Activated CD8-positive, alpha-beta memory T cell treated with anti-CD3 and anti-CD28 coated beads for 24 hours (primary cell): ENCODE measurements around the gene TRIM56.
"Not testable (repeated sequence)": the region's sequence is repeated elsewhere in the genome, so short reads cannot be mapped to it uniquely, and the experiment has no call there.

Source experiments
- DNase-seq: peaks from one replicate; pipeline ENCODE4 v3.0.0-alpha.2; 2020

The TRIM56 gene

DNA sequence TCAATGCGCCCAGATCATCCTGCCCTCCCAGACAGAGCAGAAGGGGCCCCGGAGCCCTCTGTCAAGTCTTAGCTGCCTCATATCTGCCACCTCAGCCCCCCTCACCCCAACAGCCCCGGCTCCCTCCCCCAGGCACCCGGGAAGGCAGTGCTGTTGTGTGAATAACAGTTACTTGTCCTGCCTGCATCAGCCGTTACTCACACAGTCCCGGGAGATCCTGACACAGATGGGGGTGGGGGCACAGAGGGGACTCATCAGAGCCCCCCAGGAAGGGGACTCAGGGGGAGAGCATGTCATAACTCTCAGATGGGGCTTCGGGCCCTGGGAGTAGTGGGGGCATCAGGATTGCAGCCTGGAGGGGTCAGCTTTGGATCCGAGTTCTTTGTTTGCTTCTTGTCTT, 29.2 kb downstream of the TRIM56 start:
- DNase-seq, result no peak

DNA sequence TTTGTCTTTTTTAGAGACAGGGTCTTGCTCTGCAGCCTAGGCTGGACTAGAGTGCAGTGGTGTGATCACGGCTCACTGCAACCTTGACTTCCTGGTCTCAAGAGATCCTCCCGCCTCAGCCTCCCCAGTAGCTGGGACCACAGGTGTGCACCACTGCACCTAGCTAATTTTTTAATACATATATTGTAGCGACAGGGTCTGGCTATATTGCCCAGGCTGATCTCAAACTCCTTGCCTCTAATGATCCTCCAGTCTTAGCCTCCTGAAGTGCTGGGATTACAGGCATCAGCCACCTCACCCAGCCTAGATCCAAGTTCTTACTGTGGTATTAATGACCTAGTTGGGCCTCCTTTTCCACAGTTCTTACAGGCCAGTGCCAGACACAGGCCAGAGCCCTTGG, 29.9 kb downstream of the TRIM56 start:
- DNase-seq, result no peak

DNA sequence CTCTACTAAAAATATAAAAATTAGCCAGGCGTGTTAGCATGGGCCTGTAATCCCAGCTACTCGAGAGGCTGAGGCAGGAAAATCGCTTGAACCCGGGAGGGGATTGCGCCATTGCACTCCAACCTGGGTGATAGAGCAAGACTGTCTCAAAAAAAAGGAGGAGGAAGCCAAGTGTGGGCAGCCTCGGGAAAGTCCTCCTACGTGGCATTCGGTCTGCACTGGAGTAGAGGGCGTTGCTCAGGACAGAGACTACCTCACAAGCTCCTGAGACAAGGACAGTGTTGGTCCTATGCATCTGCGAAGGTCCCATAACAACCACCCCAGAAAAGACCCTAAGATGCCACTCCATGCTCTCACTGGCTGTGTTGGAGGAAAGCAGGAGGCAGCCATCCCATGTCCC, 31.6 kb downstream of the TRIM56 start:
- DNase-seq, result no peak

DNA sequence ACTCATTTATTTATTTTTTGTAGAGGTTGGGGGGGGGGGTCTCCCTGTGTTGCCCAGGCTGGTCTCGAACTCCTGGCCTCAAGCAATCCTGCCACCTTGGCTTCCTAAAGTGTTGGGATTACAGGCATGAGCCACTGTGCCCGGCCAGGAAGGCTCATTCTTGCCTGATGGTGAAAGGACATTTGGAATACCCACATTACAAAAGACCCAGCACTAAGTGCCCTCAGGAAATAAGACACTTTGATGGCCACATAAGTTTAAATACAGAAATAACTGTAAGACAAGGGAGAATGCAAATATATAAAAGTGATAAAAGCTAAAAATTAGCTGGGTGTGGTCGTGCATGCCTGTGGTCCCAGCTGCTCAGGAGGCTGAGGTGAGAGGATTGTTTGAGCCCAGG, 33.6 kb downstream of the TRIM56 start:
- no peak for DNase-seq

DNA sequence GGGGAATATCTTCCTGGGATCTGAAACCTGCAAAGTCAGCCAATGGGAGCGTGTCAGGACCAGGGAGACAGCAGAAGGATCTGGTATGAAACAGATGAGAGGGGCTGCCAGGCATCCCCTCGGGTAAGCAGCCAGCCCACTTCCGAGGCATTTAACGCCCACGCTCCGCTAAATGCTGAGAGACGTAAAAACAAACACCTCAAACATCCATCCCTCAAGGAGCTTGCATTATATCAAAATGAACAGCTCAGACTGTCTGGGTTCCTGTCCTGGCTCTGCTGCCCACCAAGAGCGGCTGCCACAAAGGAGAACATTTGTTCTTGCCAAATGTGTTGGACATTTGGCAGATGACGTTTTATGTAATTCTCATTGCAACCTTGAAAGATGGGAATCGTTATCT, 34.6 kb downstream of the TRIM56 start:
- no peak for DNase-seq

DNA sequence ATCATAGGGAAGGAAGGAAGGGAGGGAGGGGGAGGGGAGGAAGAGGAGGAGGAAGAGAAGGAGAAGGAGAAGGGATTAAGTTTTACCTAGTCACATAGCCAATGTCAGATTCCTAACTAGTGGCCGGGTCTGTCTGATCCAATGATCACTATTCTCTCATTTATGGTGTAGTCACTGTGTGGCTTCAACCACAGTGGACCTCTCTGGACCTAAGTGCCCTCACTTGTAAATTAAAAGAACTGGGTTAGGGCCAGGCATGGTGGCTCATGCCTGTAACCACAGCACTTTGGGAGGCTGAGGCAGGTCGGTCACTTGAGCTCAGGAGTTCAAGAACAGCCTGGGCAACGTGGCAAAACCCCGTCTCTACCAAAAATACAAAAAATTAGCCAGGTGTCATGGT, 35.0 kb downstream of the TRIM56 start:
- no peak for DNase-seq

DNA sequence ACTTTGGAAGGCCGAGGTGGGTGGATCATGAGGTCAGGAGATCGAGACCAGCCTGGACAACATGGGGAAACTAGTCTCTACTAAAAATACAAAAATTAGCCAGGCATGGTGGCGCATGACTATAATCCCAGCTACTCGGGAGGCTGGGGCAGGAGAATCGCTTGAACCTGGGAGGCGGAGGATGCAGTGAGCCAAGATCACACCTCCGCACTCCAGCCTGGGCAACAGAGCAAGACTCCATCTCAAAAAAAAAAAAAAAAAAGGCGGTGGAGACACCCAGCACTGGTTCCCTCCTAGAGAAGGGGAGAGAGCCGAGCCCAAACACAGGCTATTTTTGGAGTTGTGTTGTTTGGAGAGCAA, 36.3 kb downstream of the TRIM56 start:
- DNase-seq, result not testable (repeated sequence)

DNA sequence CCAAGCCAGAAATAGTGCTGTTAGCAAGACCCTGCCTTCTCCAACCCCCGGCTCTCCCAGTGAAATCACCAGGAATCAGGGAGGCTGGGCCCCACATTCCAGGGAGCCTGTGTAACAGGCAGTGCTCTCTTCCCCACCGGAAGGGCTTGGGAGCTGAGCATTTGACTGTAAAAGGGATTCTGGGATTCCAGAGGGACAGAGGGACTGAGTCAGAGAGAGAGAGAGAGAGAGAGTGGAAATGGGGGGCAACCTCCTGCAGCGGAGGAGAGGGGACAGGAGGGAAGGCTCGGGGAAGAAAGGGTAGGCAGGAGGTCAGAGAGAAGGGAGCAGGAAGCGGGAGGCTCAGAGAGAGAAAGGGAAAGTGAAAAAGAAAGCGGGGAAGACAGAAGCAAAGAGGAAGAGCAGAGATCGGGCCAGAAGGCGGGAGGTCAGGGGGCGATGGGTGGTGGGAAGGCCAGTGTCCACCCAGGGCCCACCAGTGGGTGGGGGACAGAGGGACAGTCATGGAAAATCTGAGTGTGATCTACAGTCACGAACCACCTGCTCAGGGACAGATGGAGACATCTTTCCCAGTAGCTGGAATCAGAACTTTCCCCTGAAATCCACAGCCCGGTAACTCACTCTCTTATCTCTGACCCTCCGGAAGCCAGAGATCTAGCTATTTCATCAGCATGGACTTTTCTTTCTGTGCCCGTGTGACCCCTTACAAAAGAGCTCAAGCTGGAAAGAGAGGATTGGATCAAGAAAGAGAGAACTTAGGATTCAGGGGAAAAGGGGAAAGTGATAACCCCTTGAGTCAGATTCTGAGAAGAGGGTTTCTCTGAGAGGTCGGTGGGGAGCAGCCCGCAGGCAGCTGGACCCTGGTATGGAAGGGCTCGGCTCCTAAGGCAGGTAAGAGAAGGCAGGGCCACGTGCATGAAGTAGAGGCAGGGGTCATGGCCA, 37.0 kb downstream of the TRIM56 start:
- no peak for DNase-seq

DNA sequence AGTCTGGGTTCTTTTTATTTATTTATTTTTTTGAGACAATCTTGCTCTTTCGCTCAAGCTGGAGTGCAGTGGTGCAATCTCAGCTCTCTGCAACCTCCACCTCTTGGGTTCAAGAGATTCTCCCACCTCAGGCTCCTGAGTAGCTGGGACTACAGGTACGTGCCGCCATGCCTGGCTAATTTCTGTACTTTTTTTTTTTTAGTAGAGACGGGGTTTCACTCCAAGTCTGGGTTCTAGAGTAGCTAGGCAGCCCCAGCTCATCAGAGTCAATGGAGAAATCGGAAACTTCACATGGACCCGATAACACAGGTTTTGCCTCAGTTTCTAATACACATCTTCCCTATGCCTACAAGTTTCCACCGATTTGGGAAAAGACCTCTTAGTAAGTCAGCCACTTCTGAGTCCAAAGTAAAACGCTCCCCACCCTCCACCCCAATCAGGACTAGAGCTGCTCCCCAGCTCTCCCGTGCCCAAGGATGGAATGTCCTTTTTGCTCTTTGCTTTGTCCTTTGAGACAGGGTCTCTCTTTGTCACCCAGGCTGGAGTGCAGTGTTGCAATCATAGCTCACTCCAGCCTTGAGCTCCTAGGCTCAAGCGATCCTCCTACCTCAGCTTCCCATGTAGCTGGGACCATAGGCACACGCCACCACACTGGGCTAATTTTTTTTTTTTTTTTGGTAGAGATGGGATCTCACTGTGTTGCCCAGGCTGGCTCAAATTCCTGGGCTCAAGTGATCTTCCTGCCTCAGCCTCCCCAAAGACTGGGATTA, 37.8 kb downstream of the TRIM56 start:
- no peak for DNase-seq

DNA sequence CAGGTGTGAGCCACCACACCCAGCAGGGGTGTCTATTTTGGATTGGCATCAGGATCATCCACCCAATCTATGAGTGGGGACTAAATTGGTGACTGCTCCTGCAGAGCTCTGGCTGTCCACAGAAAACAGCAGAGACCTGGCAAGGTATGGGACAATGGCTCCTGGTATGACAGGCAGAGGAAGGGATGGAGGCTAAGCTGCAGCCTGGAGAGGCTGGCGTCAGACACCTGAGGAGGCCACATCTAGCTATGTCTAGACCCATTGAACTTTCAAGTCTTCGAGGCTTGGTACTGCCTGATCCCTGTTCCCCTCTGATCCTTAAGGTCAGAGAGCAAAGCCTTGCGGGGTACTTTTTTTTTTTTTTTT, 38.4 kb downstream of the TRIM56 start:
- no peak for DNase-seq

DNA sequence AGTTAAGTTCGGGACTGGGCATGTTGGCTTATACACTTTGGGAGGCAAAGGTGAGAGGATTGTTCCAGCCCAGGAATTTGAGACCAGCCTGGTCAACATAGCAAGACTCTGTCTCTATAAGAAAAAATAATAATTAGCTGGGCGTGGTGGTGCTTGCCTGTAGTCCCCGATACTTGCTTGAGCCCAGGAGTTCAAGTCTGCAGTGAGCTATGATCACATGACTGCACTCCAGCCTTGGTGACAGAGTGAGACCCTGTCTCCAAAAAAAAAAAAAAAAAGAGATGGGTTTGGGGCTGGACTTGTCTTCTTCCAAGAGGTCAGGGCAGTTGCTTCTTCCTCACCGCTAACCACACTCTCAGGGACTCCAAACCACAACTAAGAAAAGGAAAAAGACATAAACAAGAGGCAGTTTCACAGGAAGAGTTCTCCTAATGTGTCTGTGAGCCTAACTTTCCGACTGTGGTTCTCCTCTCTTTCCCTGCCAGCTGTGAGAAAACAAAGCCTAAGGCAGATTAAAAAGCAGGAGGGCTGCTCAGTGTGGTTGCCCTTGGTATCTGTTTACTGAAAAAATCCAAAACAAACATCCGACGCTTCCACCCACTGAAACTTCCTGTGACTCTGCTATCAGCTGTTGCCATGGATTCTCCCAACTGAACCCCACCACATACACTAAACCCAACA, 39.2 kb downstream of the TRIM56 start:
- DNase-seq, result no peak

DNA sequence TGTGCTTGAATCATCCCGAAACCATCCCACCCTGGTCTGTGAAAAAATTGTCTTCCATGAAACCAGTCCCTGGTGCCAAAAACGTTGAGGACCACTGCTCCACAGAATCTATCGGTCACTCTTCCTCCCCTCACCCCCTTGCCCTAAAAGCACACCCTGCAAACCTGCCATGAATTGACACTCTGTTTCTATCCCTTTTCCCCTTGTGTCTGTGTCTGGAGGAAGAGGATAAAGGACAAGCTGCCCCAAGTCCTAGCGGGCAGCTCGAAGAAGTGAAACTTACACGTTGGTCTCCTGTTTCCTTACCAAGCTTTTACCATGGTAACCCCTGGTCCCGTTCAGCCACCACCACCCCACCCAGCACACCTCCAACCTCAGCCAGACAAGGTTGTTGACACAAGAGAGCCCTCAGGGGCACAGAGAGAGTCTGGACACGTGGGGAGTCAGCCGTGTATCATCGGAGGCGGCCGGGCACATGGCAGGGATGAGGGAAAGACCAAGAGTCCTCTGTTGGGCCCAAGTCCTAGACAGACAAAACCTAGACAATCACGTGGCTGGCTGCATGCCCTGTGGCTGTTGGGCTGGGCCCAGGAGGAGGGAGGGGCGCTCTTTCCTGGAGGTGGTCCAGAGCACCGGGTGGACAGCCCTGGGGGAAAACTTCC, 40.8 kb downstream of the TRIM56 start:
- no peak for DNase-seq

DNA sequence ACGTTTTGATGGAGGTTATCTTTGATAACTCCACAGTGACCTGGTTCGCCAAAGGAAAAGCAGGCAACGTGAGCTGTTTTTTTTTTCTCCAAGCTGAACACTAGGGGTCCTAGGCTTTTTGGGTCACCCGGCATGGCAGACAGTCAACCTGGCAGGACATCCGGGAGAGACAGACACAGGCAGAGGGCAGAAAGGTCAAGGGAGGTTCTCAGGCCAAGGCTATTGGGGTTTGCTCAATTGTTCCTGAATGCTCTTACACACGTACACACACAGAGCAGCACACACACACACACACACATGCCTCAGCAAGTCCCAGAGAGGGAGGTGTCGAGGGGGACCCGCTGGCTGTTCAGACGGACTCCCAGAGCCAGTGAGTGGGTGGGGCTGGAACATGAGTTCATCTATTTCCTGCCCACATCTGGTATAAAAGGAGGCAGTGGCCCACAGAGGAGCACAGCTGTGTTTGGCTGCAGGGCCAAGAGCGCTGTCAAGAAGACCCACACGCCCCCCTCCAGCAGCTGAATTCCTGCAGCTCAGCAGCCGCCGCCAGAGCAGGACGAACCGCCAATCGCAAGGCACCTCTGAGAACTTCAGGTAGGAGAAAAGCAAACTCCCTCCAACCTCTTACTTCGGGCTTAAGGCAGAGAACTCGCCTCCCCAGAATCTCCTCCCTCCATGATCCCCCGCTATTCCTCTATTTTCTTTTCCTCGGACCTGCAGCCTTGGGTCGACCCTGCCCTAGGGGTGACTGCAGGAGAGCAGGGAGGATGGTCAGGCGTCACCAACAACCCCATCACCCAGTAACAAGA, 41.6 kb downstream of the TRIM56 start, which contains the start of gene SERPINE1:
TSS of gene SERPINE1 (plus strand) at position 454 of the 809 bp plus-strand sequence. CDS start 1,290 bp downstream, outside the sequence.
- DNase-seq, result peak; percentile 73

DNA sequence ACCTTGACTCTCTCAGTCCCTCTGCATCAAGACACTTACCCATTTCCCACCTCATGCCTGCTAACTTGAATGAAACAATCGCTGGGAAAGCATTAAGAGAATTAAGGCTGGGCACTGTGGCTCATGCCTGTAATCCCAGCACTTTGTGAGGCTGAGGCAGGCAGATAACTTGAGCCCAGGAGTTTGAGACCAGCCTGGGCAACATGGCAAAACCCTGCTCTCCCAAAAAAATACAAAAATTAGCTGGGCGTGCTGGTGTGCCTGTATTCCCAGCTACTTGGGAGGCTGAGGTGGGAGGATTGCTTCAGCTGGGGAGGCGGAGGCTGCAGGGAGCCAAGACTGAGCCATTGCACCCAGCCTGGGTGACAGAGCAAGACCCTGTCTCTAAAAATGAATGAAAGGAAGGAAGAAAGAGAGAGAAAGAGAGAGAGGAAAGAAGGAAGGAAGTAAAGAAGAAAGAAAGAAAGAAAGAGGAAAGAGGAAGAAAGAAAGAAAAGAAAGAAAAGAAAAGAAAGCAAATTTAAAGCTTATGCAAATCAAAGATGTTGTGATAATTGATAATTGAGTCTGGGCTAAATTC, 42.3 kb downstream of the TRIM56 start:
- no peak for DNase-seq

DNA sequence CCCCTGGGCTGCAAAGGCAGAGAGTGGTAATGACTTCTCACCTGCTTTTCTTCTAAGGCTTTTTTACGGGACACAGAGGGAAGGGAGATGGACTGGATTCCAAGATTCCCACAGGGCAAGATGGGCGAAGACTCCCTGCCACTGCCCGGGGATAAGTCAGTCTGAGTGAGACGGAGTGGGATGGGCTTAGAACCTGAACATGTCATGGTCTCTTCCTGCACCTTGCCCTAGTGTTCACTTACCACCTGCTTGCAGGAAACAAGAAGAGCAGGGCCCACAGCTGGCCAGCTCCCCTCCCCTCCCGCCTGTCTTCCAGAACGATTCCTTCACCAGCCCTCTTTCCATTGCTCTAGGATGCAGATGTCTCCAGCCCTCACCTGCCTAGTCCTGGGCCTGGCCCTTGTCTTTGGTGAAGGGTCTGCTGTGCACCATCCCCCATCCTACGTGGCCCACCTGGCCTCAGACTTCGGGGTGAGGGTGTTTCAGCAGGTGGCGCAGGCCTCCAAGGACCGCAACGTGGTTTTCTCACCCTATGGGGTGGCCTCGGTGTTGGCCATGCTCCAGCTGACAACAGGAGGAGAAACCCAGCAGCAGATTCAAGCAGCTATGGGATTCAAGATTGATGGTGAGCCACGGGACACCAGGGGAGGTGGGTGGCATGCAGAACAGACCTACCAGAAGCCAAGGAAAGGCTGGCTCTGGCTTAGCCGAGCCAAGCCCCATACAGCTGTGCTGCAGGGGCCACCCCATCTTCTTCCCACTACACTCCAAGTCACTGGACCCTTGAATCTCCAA, 43.0 kb downstream of the TRIM56 start:
- no peak for DNase-seq

DNA sequence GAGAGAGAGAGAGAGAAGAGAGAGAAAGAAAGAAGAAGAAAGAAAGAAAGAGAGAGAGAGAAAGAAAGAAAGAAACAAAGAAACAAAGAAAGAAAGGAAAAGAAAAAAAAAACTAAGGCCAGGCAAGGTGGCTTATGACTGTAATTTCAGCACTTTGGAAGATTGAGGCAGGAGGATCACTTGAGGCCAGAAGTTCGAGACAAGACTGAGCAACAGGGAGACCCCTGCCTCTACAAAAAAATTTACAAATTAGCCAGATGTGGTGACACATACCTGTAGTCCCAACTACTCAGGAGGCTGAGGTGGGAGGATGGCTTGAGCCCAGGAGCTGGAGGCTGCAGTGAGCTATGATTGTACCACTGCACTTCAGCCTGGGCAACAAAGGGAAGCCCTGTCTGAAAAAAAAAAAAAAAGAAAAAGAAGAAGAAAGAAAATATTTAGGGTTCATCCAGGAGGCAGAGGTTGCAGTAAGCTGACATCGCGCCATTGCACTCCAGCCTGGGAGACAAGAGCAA, 44.4 kb downstream of the TRIM56 start:
- no peak for DNase-seq

DNA sequence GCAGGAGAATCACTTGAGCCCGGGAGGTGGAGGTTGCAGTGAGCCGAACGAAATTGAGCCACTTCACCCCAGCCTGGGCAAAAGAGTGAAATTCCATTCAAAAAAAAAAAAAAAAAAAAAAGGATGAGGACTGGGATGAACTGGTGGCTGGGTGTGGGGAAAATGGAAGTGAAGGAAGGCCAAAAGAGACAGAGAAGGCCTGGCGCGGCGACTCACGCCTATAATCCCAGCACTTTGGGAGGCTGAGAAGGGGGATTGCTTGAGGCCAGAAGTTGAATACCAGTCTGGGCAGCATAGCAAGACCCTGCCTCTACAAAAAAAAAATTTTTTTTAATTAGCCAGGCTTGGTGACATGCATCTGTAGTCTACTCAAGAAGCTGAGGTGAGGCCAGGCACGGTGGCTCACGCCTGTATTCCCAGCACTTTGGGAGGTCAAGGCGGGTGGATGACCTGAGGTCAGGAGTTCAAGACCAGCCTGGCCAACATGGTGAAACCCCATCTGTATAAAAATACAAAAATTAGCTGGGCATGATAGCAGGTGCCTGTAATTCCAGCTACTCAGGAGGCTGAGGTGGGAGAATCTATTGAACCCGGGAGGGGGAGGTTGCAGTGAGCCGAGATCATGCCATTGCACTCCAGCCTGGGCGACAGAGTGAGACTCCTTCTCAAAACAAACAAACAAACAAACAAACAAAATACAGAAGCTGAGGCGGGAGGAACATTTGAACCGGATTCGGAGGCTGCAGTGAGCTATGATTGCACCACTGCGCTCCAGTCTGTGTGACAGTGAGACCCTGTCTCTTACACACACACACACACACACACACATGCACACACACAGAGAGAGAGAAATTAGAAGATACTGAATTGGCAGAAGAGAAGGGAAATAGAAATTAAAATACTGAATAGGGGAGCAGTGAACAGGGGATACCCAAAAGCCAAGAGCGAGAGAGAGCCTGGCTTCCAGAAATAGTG, 47.6 kb downstream of the TRIM56 start:
- not testable (repeated sequence) for DNase-seq

DNA sequence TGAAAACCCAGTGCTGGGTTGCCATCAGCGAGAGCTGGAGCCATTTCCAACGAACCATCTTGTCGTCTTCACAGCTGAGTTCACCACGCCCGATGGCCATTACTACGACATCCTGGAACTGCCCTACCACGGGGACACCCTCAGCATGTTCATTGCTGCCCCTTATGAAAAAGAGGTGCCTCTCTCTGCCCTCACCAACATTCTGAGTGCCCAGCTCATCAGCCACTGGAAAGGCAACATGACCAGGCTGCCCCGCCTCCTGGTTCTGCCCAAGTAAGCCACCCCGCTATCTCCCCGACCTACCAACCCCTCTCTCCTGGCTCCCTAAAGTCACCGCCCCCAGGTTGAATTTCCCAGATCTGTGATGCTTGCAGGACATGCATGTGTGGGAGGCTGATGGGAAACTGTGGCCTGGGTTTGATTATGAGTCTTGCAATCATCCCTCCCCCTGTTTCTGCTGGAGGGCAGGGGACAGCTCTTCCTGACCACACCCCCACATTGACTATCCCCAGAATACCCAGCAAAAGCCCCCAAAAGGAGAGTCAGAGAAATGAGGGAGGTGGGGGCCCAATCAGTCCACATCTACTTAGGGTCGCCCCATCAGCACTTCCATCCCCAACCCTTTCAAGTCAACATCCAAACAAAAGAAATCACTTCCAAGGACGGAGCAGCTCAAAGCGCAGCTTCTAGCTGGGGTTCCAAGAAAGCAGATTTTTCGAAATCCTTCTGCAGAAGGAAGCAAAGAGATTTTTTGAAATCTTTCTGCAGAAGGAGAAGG, 48.5 kb downstream of the TRIM56 start:
- no peak for DNase-seq
